Liver (tissue), 3 donors: ENCODE results near the gene MEIOB.

Source experiments
- CTCF ChIP-seq: fragments of 150-350 bp; IDR thresholded peaks from 2 replicates; pipeline ENCODE4 v1.5.1; 2017; ENCODE audit warnings: improper control_type of control experiment, low read depth, low read length; ENCODE audit not compliant: missing input control
- EGR1 ChIP-seq, 2 donors: IDR thresholded peaks; 2 replicates each; pipeline ENCODE4 v1.6.1; 2016 to 2018; ENCODE audit warnings: antibody characterized with exemption in 2 of 2, low read depth in 2 of 2
- MAX ChIP-seq: IDR thresholded peaks from 2 replicates; pipeline ENCODE4 v1.6.1; 2016; ENCODE audit warnings: antibody characterized with exemption
- RXRA ChIP-seq, 2 donors: IDR thresholded peaks; 2 replicates each; pipeline ENCODE4 v1.6.1; 2017 to 2018; ENCODE audit warnings: antibody characterized with exemption in 2 of 2, mild to moderate bottlenecking in 1 of 2
- TF ChIP-seq, protein P1 (sequence below): IDR thresholded peaks from 2 replicates; pipeline ENCODE4 v1.6.1; 2016; ENCODE audit warnings: antibody characterized with exemption, mild to moderate bottlenecking
- donor health status: healthy.
- donor health status: healthy.

DNA sequence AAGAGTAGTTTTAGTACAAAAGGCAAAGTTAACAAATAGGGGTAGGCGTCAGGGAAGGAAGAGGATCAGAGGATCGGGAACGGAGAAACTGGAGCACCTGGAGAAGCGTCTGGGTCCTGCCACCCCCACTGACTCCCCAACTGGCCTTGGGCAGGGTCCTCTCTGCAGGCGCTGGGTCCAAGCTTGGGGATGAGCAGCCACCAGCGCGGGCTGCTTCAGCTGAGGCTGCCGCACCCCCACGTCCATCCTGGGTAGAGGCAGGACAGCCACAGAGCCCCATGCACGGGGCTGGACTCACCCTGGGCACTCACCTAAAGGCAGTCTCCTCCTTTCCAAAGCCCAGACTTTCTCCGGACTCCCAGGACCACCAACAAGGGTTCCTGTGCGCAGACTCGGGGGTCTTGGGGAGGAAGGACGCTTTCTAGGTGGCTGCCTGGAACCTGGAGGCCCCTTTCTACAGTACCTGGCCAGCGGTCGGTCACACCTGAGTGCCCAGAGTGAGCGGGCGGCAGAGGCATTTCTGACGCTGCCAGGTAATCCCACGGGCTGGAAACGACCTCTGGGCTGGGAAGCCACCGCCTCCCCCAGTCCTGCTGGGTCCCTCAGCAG lies 45.2 kb upstream of the MEIOB start:
- TF ChIP-seq CTCF (no peak), EGR1 (IDR thresholded peaks at IDR 0.05; ENCODE audit: low read depth in 2 of 2) (no peak), MAX (no peak), RXRA (IDR thresholded peaks at IDR 0.05) (no peak)
- TF ChIP-seq, protein P1, sequence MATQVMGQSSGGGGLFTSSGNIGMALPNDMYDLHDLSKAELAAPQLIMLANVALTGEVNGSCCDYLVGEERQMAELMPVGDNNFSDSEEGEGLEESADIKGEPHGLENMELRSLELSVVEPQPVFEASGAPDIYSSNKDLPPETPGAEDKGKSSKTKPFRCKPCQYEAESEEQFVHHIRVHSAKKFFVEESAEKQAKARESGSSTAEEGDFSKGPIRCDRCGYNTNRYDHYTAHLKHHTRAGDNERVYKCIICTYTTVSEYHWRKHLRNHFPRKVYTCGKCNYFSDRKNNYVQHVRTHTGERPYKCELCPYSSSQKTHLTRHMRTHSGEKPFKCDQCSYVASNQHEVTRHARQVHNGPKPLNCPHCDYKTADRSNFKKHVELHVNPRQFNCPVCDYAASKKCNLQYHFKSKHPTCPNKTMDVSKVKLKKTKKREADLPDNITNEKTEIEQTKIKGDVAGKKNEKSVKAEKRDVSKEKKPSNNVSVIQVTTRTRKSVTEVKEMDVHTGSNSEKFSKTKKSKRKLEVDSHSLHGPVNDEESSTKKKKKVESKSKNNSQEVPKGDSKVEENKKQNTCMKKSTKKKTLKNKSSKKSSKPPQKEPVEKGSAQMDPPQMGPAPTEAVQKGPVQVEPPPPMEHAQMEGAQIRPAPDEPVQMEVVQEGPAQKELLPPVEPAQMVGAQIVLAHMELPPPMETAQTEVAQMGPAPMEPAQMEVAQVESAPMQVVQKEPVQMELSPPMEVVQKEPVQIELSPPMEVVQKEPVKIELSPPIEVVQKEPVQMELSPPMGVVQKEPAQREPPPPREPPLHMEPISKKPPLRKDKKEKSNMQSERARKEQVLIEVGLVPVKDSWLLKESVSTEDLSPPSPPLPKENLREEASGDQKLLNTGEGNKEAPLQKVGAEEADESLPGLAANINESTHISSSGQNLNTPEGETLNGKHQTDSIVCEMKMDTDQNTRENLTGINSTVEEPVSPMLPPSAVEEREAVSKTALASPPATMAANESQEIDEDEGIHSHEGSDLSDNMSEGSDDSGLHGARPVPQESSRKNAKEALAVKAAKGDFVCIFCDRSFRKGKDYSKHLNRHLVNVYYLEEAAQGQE = no peak
